Fibroblast of skin of right quadriceps (primary cell): ENCODE data around the gene ETV6.

ENCODE experiments used
- DNase-seq: peaks from one replicate; pipeline ENCODE4 v3.0.0-alpha.2; 2013

ETV6 gene

GRCh38 chr12:11786638-11787365 is 137.3 kb downstream of the ETV6 start:
- DNase-seq, result no peak

GRCh38 chr12:11787437-11787836 is 138.0 kb downstream of the ETV6 start:
- no peak for DNase-seq

DNA sequence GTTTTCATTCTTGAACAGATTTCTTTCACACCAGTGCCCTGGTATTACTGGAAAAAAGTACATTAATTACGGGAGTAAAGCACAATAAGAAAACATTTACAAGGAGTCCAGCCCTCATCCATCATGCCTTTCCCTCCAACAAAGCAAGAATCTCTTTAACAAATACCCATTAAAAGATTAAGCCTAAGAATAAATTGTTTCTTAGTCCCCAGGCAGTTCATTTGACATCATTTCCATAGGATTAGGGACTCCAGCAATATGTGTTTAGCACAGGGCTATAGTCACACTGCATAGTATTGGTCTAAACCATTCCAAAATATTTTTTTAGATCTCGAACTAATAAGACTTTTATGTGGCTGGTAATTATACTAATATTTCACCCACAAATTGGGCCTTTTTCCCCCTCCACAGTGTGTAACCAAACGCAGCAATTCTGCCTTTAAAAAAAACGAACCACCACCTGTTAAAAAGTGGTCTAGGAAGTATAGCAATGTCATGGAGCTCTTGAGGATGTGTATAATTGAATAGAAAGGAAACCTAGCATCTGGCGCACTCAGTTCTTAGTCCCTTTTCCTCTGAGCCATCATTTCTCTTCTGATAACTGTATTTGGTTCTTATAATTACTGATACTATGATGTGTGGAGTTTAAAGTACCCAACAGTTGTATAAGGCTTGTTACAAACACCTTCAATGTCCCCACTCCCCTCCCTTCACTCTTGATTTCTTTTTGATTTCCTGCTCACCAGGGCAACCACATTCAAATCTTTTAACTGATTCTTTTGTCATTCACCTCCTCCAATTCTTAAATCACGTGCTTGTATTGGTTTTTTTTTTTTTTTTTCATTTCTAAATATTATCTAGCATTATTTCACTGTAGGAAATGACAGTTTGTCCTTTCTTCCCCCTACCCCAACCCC is 138.7 kb downstream of the ETV6 start:
- no peak for DNase-seq

DNA sequence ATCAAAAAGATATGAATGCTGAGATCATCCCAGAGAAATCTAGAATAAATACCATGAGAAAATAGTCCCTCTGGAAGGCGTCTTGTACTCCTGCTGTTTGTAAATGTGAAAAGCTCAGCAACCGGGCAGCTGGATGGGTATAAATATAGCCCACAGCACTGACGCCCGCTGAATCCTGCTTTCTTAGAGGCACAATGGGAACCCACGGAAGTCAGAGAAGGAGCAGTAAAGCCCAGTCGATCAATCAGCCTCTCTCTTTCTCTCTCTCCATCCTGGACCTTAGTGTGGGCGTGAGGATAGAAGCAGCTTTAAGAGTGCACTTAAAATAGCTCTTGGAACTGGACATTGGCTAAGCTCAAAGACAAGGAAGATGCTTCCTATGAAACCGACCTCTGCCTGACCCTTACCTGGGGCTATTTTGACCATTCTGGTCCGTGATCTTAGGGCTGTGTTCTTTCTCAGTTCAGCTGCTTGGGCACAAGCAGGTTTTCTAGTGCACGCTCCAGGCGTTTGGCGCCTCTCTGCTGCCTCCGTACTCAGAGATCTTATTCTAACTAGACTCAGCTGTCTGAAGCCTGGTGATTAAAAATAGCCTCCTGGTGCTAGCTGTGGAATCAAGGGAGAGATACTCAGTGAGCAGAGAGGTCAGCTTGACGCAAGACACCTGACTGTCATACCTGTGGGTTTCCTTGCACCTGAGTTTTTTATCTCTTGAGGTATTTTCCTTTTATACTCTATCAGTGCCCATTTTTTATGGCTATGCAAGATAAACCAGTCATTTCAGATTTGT is 144.6 kb downstream of the ETV6 start:
- no peak for DNase-seq

DNA sequence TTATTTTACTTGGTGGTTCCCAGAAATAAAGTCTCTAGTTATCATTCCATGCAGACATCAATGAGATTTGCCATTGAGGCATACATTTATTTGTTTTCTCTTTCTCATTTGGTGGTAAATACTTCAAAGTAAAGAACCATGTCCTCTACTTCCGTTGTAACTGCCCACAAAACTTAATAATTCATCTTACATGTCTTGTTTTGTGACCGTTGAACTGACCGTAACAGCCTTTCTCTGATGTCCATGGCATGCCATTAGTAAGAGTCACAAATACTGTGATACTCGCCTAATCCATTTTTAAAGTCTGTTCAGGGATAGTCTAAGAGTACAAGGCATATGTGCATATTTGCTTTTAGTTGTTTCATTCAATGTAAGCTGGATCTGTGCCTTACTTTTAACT is 145.3 kb downstream of the ETV6 start:
- DNase-seq, result no peak

DNA sequence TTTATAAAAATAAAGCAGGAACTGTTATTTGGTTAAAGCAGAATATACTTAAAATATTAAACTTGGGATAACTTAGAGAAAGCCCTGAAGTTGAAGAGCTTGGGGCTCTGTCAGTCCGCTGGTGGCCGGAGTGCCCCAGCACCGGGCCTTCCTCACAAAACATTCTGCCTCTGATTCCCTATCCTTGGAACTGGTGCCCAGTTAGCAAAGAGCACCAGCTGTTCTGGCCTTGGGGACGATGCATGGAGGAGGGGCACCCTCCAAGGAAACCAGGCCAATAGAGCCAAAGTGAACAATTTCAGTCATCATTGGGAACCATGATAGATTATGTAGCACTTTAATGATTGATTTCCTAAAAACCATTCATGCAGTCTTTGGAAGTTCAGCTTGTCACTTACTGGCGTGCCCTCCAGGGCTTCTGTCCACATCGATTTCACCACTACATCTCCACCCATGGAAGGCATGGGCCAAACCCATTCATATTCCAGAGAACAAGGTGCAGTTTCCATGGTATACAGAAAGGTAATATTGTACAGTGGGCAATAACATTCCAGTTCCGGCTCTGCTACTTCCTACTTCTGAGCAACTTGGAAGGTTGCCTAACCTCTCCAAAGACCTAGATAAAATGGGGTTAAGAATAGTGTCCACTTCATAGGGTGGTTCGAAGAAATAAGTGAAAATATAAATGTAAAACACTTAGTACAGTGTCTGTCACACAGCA is 145.9 kb downstream of the ETV6 start:
- DNase-seq, result no peak

DNA sequence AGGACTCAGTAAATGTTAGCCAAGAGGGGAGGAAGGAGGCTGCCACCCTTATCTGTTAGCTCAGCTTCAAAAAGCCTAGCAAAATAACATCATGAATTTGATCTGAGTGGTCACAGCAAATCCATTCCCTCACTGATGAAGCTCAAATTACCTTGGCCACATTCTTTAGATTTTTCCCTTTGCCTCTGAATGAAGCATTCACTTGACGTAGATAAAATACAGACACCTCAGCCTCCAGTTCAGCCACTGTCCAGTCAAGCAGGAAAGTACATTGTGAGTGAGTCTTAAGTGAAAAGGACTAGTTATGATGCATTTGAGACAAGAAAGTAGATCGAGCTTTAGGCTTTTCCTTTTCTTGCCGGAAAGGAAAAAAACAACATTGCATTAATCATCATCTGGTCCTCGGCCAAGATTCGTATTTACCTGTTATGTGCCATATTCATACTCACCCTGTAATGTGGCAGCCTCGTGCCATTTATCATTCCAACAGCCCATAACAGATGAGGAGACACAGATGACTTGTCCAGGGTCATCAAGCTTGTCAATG is 146.5 kb downstream of the ETV6 start:
- peak; percentile 59 for DNase-seq

- peak; percentile 96 for DNase-seq
Measured at GRCh38 chr12:11797317-11797913, 147.9 kb downstream of the ETV6 start.

DNA sequence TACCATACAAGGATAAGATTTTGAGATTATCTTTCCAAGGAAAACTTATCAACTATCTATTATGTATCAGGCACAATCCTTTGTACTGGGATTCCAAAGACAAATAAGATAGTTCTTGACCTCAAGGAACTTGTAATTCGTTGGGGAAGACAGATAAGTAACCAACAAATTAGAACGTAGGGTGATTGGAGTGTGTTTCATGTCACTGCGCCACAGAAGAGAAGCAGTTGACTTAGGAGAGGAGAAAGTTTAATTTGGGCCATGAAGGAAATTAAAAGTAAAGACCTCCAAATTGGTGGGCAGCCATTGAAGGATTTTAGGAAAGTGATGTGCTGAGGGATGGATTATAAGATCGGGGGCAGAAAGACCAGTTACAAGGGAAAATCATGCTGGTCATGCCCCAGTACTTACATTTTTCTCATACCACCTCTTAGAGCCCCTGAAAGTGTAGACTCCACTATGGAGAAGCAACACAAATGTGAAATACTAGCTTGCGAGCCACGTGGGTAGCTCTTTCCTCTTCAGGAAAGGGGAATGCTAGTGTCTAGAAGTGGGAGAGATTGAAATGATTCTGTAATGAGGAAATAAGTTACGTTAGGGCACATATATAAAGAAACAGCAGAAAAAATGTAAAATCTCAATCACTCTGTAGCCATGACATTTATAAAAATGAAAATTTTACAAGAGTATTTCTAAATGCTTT is 148.7 kb downstream of the ETV6 start:
- no peak for DNase-seq

- DNase-seq, result peak; percentile 96
Measured at GRCh38 chr12:11798856-11799501, 149.5 kb downstream of the ETV6 start.

- no peak for DNase-seq
Measured at GRCh38 chr12:11799502-11799873, 150.0 kb downstream of the ETV6 start.

DNA sequence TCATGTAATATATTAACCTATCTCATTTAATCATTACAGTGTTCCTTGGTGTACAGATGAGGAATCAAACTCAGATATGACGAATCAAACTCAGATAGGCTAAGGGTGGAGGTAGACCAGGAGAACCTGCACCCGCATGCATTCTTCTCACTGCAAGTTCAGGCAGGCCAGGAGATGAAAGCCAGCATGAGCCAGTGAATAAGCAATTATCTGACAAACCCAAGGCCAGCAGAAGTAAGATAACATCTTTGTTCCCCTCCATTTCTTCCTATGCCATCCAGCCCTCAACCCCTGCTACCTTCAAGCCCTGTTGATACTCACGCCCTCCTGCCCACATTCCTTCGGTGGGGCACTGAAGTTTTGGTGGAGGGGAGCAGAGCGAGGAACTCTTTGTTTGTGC is 152.2 kb downstream of the ETV6 start:
- DNase-seq, result no peak

- DNase-seq, result no peak
Measured at GRCh38 chr12:11804130-11804529, 154.7 kb downstream of the ETV6 start.

DNA sequence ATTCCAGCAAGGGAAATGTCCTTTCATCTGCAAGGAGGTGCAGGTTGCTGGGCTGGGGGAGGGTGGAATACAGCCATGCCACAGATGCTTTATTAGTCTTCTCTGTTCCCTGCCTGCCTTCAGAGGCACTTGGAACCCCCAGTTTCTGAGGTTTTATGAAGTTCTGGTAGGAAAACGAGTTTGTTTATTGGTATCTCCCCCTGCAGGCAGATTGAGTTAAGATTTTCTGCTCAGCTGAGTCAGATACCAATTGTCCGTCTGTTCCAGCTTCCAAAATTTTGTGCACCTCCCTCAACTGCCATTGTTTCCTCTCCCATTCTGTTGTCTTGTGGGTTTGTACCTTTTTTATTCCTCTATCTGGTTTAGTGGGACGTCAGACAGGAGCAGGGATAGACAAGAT is 155.6 kb downstream of the ETV6 start:
- no peak for DNase-seq

- DNase-seq, result no peak
Measured at GRCh38 chr12:11805680-11806079, 156.2 kb downstream of the ETV6 start.

DNA sequence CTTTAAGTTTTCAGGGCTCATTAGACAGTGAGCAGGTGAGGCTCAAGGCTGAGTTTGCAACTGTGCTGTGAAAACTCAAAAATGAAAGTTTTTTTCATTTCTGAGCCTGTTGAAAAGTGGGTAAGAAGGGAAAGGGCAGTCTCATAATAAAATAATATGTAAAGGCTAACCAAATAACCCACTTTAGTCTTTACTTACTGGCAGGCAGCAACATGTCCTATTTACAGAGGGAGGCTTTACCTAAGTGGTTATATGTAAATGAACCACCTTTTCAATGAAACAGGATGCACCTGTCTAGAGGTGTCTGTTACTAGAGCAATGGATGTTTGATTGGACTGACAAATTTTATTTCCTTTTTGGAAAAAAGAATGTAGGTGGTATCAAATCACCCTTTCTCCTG is 158.0 kb downstream of the ETV6 start:
- DNase-seq, result no peak

DNA sequence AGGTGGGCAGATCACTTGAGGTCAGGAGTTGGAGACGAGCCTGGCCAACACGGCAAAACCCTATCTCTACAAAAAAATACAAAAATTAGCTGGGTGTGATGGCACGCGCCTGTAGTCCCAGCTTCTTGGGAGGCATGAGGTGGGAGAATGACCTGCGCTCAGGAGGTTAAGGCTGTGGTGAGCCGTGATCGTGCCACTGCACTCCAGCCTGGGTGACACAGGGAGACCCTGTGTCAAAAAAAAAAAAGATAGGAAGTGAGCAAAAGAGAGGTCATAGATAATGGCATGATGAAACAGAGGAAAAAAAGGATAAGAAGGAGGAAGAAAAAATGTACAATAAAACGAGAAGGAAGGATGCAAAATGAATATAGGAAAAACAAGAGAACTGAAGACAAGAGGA is 159.5 kb downstream of the ETV6 start:
- DNase-seq, result no peak

DNA sequence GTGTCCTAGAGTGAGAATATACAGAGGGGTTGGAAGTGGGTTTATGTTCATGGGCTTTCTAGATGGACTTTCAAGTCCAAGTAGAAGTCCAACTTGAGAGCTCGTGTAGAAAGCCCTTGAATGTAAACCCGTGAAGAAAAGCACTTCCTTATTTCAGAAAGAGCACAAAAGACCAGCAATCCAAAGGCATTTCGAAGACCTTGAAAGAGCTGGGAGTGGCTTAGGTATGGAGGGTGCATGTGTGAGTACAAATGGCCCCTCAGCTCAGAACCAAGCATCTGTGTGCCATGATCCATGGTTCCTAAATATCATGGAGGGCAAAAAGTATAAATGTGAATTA is 160.7 kb downstream of the ETV6 start:
- no peak for DNase-seq

- no peak for DNase-seq
Measured at GRCh38 chr12:11811008-11811407, 161.5 kb downstream of the ETV6 start.

DNA sequence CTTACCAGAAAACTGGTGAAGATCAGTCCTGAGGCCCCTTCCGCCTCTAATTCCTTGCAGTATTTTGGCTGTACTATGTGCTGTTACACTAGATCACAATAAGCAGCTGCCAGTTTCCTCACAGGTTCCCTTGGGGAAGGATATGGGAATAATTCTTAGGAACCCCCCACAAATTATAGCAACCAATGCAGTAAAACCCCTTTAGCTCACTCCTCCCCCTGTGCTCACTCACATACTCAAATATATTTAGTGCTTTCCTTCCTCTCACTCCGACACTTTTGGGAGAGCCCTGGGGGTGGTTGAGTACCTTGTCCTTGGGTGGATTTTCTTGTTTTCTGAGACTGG is 162.7 kb downstream of the ETV6 start:
- DNase-seq, result no peak
